Omental fat pad (tissue), 4 donors: ENCODE data around the gene ADTRP. TPM values are rescaled to one million over a fixed set of nuclear protein-coding genes. Genes with fewer than 3 reads are reported as not detected.
"Not testable (repeated sequence)": the region's sequence is repeated elsewhere in the genome, so short reads cannot be mapped to it uniquely, and the experiment has no call there.

Experiments
- ATAC-seq: fragments of 150-250 bp; one replicate; pipeline ENCODE4 v1.9.1; 2016; ENCODE audit warnings: mild to moderate bottlenecking, moderate library complexity; ENCODE audit not compliant: low FRiP score
- DNase-seq: peaks from one replicate; pipeline ENCODE4 v3.0.0-alpha.2; 2019; ENCODE audit warnings: low spot score
- CTCF ChIP-seq, 3 donors: fragments of 450-650 bp; IDR thresholded peaks; one replicate each; pipeline ENCODE4 v1.5.1; 2016 to 2017; ENCODE audit warnings: antibody characterized with exemption in 3 of 3, mild to moderate bottlenecking in 3 of 3, moderate library complexity in 2 of 3
- total RNA-seq, 4 donors: library from RNA; depleted of rRNA; stranded (reverse); fragments of >200 nt; gene quantifications; one replicate each; pipeline ENCODE4 v1.1.0, GENCODE V29; 2016

Gene ADTRP
- total RNA-seq, 4 donors from 2014 or later: 0.31 to 2.4 (median 0.37) TPM; not detected in 1

GRCh38 chr6:11701573-11701972, 77.0 kb downstream of the ADTRP start:
- no peak for TF ChIP-seq CTCF (IDR thresholded peaks at IDR 0.05)
- ATAC-seq (no peak), DNase-seq (no peak)

DNA sequence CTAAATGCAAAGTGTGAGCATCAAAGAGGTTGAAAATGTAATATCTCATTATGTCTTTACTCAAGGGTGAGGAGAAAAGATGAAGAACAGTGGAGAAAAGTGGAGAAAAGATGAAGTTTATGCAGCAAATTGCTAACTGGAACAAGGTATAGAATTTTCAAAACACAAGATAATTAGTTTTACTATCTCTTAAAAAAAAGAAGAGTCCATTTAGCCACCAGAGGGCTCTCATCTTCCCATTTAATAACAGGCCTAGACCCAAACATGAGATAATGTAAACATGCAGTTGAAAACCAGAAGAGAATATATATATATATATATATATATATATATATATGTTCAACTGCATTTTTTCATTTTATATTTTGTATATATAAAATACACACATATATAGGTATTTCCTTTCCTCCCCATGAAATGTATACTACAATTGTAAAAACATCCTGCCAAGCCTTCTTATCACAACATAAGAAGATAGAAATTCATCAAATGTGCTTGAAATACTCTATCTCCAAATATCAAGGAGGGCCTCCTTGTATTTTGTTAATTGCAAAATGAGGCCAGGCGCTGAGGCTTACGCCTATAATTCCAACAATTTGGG, 78.4 kb downstream of the ADTRP start:
- ATAC-seq (no peak), DNase-seq (no peak)
- no peak for TF ChIP-seq CTCF (IDR thresholded peaks at IDR 0.05)

DNA sequence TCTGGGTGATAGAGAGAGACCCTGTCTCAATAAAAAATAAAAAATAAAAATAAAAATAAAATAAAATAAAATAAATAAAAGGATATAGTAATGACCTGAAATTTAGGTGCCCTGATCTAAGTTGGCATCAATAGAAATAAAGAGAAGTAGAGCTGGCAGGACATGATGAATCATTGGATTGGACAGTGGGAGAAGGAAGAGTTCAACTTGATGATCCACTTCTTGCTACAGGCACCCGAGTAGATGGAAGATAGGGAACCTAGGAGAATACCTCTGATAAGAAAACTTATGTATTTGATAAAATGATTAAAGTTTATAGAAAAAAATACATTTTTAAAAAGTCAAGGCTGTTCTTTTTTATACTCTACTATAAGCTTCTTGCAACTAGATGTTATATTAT, 79.0 kb downstream of the ADTRP start:
- no peak for TF ChIP-seq CTCF (IDR thresholded peaks at IDR 0.05)
- ATAC-seq (no peak), DNase-seq (no peak)

- ATAC-seq: no peak
- TF ChIP-seq CTCF (IDR thresholded peaks at IDR 0.05): no peak
- no peak for DNase-seq
Observed at GRCh38 chr6:11692451-11693376, 85.9 kb downstream of the ADTRP start.

DNA sequence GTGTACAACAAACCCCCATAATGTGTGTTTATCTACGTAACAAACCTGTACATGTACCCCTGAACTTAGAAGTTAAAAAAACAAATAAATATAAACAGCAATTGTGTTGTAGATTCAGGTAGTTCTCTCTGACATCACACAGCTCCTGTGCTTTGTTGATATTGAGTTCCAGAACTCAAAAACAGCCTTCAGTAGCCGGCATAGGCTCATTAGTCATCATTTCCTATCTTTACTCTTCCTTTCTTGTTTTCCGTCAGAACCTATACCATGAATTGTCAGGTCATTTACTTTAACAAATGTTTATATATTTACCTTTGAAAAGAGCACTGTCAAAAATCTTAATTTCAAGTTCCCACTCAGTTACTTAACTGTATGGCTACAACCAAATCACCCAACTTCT, 88.8 kb downstream of the ADTRP start:
- no peak for DNase-seq
- ATAC-seq: no peak
- TF ChIP-seq CTCF (IDR thresholded peaks at IDR 0.05): no peak

GRCh38 chr6:11689400-11689799, 89.2 kb downstream of the ADTRP start:
- not testable (repeated sequence) for DNase-seq, ATAC-seq

DNA sequence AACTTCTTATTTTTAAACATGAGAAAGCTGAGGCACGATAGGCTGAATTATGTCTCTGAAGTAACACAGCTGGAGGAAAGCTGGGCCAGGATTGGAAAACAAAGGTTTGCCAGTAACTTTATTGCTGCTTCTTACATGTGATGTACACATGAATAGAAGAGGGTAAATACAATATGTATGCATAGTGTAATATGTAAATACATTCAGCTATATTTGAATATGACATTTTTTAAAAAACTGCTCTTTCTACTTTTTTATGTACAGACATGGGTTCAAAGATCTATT, 90.2 kb downstream of the ADTRP start:
- DNase-seq: no peak
- TF ChIP-seq CTCF (IDR thresholded peaks at IDR 0.05): no peak
- ATAC-seq: no peak
